ENCODE results near the gene KIF21A. TPM values are rescaled to one million over a fixed set of nuclear protein-coding genes. Genes with fewer than 3 reads are reported as not detected.

Gene KIF21A, protein sequence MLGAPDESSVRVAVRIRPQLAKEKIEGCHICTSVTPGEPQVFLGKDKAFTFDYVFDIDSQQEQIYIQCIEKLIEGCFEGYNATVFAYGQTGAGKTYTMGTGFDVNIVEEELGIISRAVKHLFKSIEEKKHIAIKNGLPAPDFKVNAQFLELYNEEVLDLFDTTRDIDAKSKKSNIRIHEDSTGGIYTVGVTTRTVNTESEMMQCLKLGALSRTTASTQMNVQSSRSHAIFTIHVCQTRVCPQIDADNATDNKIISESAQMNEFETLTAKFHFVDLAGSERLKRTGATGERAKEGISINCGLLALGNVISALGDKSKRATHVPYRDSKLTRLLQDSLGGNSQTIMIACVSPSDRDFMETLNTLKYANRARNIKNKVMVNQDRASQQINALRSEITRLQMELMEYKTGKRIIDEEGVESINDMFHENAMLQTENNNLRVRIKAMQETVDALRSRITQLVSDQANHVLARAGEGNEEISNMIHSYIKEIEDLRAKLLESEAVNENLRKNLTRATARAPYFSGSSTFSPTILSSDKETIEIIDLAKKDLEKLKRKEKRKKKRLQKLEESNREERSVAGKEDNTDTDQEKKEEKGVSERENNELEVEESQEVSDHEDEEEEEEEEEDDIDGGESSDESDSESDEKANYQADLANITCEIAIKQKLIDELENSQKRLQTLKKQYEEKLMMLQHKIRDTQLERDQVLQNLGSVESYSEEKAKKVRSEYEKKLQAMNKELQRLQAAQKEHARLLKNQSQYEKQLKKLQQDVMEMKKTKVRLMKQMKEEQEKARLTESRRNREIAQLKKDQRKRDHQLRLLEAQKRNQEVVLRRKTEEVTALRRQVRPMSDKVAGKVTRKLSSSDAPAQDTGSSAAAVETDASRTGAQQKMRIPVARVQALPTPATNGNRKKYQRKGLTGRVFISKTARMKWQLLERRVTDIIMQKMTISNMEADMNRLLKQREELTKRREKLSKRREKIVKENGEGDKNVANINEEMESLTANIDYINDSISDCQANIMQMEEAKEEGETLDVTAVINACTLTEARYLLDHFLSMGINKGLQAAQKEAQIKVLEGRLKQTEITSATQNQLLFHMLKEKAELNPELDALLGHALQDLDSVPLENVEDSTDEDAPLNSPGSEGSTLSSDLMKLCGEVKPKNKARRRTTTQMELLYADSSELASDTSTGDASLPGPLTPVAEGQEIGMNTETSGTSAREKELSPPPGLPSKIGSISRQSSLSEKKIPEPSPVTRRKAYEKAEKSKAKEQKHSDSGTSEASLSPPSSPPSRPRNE (N-terminal part only)
- total RNA-seq (10 to 100 TPM; 21.0 to 36.5 TPM), polyA plus RNA-seq (1 to 10 TPM; 5.2 to 5.6 TPM)
- long read RNA-seq, donor 1 = 0 reads
- long read RNA-seq, donor 2 = 0 reads
- long read RNA-seq, donor 3 = 0 reads
- long read RNA-seq, donor 4 = 0 reads
- long read RNA-seq, donor 5 = 0 reads

- no peaks in the 10 kb centered on the region for H3K9me3 ChIP-seq (ENCODE audit: control insufficient read depth in 4 of 4, insufficient read depth in 3 of 4, low read length in 3 of 4)
- H3K27me3 ChIP-seq (ENCODE audit: control insufficient read depth in 3 of 3, insufficient read depth in 3 of 3, low read length in 2 of 3) = peaks cover 0 to 8% (median 0%) of the 10 kb centered on the region in 3 donors
- H3K4me3 ChIP-seq = peak within 1 kb of the TSS; percentile 61
- H3K4me1 ChIP-seq (ENCODE audit: control insufficient read depth in 5 of 5, insufficient read depth in 5 of 5, low read length in 5 of 5) = peaks cover 0 to 15% (median 3%) of the 10 kb centered on the region in 5 donors
- DNase-seq (peak; percentile 81 to 90 (median 88)), ATAC-seq (ENCODE audit: insufficient read depth, low FRiP score) (peak; percentile 96)
- peak within 1 kb of the TSS; percentile 43 to 60 for H3K9ac ChIP-seq (ENCODE audit: insufficient read depth in 1 of 2, low read length in 2 of 2)
- no peak for TF ChIP-seq CTCF (IDR thresholded peaks at IDR 0.05; ENCODE audit: control extremely low read depth, extremely low read depth)
- WGBS, 2 donors = 1% methylated on average over 61 to 72 of the region's 72 CpGs
- peak within 1 kb of the TSS; percentile 80 to 92 for H3K27ac ChIP-seq (ENCODE audit: low read depth in 1 of 2, low read length in 1 of 2)
- H3K36me3 ChIP-seq (ENCODE audit: control insufficient read depth in 4 of 4, insufficient read depth in 4 of 4, low read length in 4 of 4) = no peaks in the 10 kb centered on the region
These were observed at the start of gene KIF21A for GRCh38 chr12:39443081-39443928. Gene KIF21A (minus strand): TSS chr12:39443120. CDS start chr12:39442970, 150 bp downstream.

GRCh38 chr12:39490500-39491282 lies 47.8 kb upstream of the KIF21A start:
- no peak for DNase-seq
- H3K27me3 ChIP-seq (ENCODE audit: control insufficient read depth in 3 of 3, insufficient read depth in 3 of 3, low read length in 2 of 3) = no peaks in the 10 kb centered on the region
- H3K4me3 ChIP-seq = no peak overlapping the region
- no peaks in the 10 kb centered on the region for H3K9me3 ChIP-seq (ENCODE audit: control insufficient read depth in 4 of 4, insufficient read depth in 3 of 4, low read length in 3 of 4)
- no peak overlapping the region for H3K9ac ChIP-seq (ENCODE audit: insufficient read depth in 1 of 2, low read length in 2 of 2)
- WGBS, 2 donors = 77 to 78% methylated on average over 1 of the region's 1 CpG
- TF ChIP-seq CTCF (IDR thresholded peaks at IDR 0.05; ENCODE audit: control extremely low read depth, extremely low read depth) = no peak
- no peak overlapping the region for H3K27ac ChIP-seq (ENCODE audit: low read depth in 1 of 2, low read length in 1 of 2)
- no peaks in the 10 kb centered on the region for H3K4me1 ChIP-seq (ENCODE audit: control insufficient read depth in 5 of 5, insufficient read depth in 5 of 5, low read length in 5 of 5)
- H3K36me3 ChIP-seq (ENCODE audit: control insufficient read depth in 4 of 4, insufficient read depth in 4 of 4, low read length in 4 of 4) = no peaks in the 10 kb centered on the region
- ATAC-seq (ENCODE audit: insufficient read depth, low FRiP score) = no peak

All from lung (tissue), 16 donors.